GM21526 (cell line): Measurements from ENCODE around the gene EPHB1.
"Not testable (repeated sequence)": the region's sequence is repeated elsewhere in the genome, so short reads cannot be mapped to it uniquely, and the experiment has no call there.

ENCODE experiments used
- ATAC-seq: cut with Tn5 transposase; IDR thresholded peaks from one replicate; pipeline ENCODE4 v1.9.1; 2021; ENCODE audit warnings: moderate library complexity; ENCODE audit not compliant: unreplicated experiment, low FRiP score

The EPHB1 gene

DNA sequence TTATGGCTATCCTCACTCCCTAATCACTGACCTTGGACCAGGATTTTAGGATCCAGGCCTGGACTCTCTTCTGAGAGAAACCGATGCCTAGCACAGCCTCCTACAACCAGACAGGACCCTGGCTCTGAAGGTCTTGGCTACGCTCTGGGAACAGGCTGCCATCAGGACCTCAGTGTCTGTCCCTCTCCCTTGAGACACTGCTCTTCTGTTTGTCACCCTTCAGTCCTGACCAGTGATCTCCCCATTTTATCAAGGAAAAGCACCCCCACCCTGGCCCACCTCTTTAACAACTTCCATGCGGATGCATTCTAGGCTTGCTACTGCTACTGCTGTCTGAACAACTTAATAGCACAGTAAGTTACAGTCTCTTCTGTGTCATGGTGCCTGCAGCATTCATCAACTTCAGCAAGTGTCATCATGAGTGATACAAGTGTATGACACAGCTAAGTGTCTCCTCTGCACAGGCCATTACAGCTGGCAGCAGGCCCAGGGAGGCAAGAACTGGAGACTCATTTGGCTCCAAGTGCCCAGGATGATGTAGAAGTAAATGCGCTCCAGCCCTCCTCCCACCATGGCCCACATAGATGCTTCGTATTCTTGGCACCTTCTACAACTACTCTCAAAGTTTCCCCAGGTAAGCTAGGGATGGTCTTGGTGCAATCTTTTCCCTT lies 302.4 kb downstream of the EPHB1 start:
- no peak for ATAC-seq

- ATAC-seq, result no peak
Measured at GRCh38 chr3:135099734-135100355, 304.8 kb downstream of the EPHB1 start.

DNA sequence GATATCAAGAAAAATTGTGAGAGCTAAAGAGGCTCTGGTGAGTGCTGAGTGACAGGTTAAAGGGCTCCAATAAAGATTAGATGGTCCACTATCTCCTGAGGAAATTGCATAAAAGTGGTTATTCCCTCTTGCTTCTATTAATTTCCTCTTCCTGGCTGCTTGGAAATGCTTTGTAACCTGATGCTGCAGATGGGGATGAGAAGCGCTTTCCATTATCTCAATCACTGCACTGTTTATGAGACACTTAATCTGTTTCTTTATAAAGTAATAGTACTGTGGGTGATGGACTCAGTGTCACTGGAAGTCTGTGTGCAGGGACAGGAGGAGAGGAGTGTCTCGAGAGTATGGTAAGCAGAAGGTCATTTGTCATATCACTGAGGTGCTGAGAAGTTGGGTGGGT lies 305.3 kb downstream of the EPHB1 start:
- ATAC-seq, result no peak

- no peak for ATAC-seq
Measured at GRCh38 chr3:135103917-135104316, 308.9 kb downstream of the EPHB1 start.

- ATAC-seq, result no peak
Measured at GRCh38 chr3:135106445-135106844, 311.4 kb downstream of the EPHB1 start.

DNA sequence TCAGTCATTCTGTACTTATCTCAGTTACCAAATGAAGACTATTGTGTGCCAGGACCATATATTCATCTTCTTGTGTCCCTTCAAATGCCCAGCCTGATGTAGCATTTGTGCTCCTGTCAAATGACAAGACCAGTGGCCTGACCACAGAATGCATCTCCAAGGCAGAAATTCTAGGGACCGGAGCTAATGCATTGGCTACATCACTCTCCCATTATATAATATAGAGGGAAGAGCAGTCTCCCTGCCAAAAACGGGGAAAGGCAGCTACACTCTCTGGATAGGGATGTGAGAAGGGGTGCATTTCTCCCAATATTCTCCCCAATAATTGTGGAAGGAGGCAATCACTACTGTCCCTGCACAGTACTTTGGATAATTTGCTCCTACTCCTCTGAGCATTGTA lies 312.0 kb downstream of the EPHB1 start:
- no peak for ATAC-seq

DNA sequence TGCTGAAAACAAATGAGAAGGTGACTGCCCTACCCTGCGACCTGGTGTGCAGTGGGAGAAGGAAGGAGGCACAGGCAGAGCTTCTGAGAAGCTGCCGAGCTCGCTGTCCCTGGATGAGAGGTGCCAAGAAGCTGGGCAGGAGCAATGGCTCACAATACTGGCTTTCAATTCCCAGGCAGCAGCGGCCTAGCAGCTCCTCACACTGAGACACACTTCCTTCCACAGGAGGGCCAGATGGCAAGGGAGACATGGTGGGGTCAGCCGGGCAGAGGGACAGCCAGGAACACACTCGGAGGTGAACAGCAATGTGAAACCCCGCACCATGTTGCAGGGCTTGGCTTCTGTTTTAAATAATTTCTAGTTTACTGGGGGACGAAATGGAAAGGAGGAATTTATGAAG lies 314.6 kb downstream of the EPHB1 start:
- ATAC-seq, result no peak

GRCh38 chr3:135114551-135114950 lies 319.5 kb downstream of the EPHB1 start:
- not testable (repeated sequence) for ATAC-seq

GRCh38 chr3:135117977-135118376 lies 322.9 kb downstream of the EPHB1 start:
- ATAC-seq, result no peak

DNA sequence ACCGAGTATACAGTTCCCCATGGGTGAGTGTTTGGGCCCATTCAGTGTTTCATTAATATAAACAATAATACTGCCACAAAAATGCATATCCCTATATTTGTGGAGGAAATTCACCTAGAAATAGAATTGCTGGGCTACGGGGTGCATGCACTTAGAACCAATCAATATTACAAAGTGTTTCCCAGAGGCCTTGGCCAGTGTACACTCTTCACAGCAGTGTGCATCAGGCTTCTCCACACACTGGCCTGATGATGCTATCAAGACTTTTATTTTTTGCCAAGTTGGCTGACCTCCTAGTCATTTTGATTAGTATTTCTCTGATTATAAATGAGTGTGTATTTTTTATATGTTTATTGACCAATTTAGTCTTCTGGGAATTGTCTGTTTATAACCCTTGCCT lies 323.7 kb downstream of the EPHB1 start:
- no peak for ATAC-seq

- no peak for ATAC-seq
Measured at GRCh38 chr3:135125171-135125801, 330.2 kb downstream of the EPHB1 start.

GRCh38 chr3:135127946-135128470 lies 332.9 kb downstream of the EPHB1 start:
- ATAC-seq, result no peak

- ATAC-seq, result no peak
Measured at GRCh38 chr3:135128818-135129217, 333.8 kb downstream of the EPHB1 start.

GRCh38 chr3:135131290-135131689 lies 336.2 kb downstream of the EPHB1 start:
- ATAC-seq, result no peak

DNA sequence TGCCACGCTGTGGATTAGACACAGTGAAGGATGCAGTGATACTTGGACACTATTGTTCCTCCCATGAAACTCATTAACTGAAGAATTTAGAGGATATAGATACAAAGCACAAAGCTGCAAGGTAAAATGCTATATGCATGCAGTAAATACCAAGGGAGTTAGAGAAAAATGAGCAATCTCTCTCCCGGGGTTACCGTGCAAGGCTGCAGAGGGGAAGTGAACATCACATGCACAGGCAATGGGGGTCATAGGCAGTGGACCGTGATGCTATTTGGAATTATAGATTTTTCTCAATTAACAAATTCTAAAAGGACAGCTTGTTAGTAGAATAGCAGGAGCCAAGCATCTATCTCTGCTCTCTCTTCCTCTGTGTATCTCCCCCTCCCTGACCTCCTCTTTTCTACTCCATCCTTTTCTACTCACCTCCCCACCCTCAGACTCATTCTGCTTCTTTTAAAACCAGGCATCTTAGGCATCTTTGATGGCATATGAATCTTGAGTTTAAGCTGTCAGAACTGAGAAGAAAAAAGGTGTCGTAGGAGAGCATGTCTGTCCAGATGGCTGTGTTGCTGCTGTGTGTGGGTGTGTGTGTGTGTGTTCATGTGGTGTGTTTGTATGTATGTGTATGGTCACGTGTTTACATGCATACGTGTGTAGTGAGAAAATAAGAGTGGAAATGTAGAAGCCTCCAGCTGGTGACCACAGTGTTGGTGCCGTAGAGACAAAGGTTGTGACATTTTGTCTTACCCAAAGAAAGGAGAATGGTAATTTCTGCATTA lies 339.0 kb downstream of the EPHB1 start:
- no peak for ATAC-seq

- no peak for ATAC-seq
Measured at GRCh38 chr3:135134684-135135075, 339.6 kb downstream of the EPHB1 start.

GRCh38 chr3:135135445-135135844 lies 340.4 kb downstream of the EPHB1 start:
- ATAC-seq, result no peak

DNA sequence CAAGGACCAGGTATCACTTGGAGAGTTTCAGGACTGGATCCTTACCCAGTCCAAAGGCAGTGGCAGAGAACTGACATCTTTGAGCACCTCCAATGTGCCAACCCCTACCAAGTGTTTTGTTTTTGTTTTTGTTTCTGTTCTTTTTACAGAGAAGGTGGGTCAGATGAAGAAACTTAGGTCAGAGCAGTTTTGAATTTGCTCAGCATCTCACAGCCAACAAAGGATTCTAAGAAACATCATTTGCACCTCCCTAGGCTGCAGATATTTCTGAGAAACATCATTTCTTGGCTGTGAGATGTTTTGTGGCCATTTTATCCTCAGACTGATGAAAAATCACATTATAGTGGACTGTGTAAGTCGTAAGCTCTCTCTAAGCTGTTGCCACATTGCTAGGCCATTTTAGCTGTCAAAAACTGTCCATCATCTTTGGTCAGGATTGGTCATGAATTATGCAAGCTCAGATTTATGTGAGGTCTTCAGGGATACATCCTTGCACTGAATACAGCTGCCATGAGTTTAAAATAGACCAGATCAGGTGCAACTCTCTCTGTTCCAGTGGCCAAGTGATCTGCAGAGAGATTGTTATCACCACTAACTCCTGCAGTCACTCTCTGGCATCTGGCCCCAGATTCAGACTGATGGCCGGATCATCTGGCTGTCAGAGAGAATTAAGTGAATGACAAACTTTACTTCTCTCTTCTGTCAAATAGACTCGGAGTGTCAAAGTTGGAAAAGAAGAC lies 341.5 kb downstream of the EPHB1 start:
- no peak for ATAC-seq

GRCh38 chr3:135137296-135137695 lies 342.2 kb downstream of the EPHB1 start:
- ATAC-seq, result no peak

DNA sequence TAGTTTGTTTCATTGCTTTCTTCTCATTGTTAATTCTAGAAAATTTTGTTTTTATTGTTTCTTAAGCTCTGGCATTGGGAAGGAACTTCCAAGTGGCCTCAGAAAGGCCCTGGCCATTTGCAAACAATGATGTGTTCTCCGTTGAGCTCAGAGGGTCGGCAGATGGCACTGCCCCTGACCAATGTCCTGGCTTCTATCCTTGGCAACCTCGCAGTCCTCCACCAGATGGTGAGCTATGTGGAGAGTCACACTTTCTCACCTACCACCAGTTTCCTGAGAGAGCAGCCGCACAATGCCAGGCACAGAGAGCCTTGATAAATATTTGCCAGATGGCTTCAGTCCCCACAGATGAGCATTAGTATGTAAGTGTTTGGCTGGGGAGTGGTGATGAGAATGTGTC lies 343.7 kb downstream of the EPHB1 start:
- ATAC-seq, result no peak
